NCI-H2107 treated with DMSO at 0.1 percent for 48 hours (cell line): ENCODE results near the gene LRMDA.

Source experiments
- DNase-seq: peaks from one replicate; lab custom pipeline; 2025; ENCODE audit not compliant: unreplicated experiment; lab: John Stamatoyannopoulos, UW

Gene LRMDA

GRCh38 chr10:75694269-75694668 lies 262.8 kb downstream of the LRMDA start:
- no peak for DNase-seq

- no peak for DNase-seq
Observed at GRCh38 chr10:75694790-75695189, 263.4 kb downstream of the LRMDA start.

- no peak for DNase-seq
Observed at GRCh38 chr10:75695994-75696393, 264.6 kb downstream of the LRMDA start.

DNA sequence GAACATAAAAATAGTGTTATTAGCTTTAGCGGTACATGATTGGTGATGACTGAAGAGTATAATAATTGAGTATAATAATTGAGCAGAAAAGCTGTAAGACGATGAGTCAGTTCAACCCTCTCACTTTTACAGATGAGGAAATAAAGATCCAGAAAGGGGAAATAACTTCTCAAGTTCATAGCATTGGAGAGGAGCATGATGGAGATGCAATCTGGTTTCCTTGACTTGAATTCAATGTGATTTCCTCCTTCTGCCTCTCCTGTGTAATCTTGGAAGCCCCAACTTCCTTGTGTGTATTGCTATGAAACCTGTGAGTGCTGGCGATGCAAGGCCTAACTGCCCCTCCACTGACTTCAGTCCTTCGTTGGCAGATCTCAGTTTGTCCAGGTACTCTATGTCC lies 265.1 kb downstream of the LRMDA start:
- DNase-seq = no peak

DNA sequence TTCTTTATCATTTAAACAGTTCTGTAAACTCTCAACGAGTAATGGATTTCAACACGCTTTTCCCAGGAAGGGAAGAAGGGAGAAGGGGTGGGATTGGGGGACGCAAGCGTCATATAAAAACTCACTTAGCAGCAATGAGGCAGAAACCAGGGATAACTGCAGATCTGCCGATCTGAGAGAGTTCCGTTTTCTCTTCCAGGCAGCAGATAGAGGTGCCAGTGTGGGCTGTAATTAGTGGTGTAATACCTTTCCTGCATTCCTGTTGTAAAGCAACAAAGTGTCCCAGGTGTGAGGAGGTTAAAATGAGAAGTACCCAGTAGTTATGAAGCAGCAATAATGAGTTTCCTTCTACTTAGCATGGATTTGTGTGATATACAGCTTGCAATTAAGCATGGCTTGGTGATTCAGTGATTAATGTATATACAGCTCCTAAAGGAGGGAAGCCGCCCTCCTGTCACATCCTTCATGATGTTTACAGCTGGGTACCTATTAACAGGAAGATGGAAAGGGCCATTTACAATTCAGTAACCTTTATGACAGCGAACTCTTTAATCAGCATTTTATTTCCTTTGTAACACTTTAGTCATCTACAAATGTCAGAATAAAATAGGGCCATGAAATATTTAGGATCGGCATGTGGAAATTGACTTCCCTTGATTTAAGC lies 271.9 kb downstream of the LRMDA start:
- DNase-seq = no peak

DNA sequence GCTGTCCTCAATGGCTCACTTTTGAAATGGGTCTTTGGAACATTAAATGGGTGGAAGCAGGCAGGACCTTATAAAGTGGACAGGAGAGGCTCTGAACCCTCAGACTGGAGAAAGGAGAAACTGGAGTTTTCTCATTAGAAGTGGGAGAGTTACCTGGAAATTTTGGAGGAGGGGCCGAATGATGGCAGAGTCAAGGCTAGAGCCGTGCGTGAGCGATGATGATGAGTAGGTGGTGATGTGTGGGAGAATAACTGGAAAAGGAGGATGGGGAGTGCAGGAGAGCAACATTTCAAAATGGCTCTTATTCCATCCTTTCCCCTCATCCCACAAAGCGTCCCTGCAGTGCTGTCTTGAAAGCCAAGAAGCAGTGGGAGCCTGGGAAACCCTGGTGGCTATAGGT lies 274.0 kb downstream of the LRMDA start:
- DNase-seq = no peak

DNA sequence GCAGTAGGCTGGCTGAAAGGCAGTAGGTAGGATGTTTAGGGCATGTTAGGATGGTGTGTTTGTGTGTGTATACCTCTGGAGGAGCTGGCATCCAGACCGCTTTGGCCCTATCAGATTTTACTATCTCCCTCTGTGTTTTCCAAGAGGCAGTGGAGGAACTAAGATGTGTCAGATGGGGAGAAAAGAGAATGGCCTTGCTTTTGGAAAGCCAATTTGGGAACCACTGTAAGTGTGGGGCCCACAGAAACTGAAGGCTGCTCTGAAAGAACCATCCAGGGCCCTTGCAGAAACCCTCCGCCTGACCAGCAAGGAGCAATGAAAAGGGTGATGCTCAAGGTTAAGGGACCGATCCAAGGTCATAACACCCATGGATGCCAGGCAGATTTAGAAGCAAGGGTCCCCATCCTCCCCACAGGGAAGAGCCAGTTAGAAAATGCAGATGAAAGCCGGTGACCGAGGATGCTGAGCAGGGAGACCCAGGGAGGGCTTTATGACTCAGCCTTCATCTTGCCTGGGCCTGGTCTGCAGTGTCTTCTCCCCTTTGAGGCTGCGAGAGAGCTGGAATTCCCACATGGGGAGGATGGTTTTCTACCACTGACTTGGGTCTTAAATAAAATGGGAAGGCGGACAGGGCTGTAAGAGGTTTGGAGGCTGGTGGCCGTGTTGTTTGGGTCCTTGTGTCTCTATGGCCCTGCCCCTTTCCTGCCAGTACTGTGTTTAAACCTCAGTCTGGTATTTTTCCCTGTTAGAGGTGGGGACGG lies 275.8 kb downstream of the LRMDA start:
- DNase-seq = no peak

GRCh38 chr10:75708060-75708459 lies 276.6 kb downstream of the LRMDA start:
- DNase-seq = no peak

GRCh38 chr10:75709245-75709644 lies 277.8 kb downstream of the LRMDA start:
- no peak for DNase-seq

GRCh38 chr10:75709811-75710210 lies 278.4 kb downstream of the LRMDA start:
- DNase-seq = no peak

GRCh38 chr10:75712242-75712880 lies 280.9 kb downstream of the LRMDA start:
- DNase-seq = no peak

- no peak for DNase-seq
Observed at GRCh38 chr10:75716506-75716905, 285.1 kb downstream of the LRMDA start.

GRCh38 chr10:75717126-75717916 lies 285.9 kb downstream of the LRMDA start:
- DNase-seq = no peak

- DNase-seq = peak; percentile 48
Observed at GRCh38 chr10:75718991-75719390, 287.6 kb downstream of the LRMDA start.

GRCh38 chr10:75720157-75720556 lies 288.7 kb downstream of the LRMDA start:
- no peak for DNase-seq

GRCh38 chr10:75722020-75722419 lies 290.6 kb downstream of the LRMDA start:
- DNase-seq = no peak

- DNase-seq = no peak
Observed at GRCh38 chr10:75722609-75723008, 291.2 kb downstream of the LRMDA start.

DNA sequence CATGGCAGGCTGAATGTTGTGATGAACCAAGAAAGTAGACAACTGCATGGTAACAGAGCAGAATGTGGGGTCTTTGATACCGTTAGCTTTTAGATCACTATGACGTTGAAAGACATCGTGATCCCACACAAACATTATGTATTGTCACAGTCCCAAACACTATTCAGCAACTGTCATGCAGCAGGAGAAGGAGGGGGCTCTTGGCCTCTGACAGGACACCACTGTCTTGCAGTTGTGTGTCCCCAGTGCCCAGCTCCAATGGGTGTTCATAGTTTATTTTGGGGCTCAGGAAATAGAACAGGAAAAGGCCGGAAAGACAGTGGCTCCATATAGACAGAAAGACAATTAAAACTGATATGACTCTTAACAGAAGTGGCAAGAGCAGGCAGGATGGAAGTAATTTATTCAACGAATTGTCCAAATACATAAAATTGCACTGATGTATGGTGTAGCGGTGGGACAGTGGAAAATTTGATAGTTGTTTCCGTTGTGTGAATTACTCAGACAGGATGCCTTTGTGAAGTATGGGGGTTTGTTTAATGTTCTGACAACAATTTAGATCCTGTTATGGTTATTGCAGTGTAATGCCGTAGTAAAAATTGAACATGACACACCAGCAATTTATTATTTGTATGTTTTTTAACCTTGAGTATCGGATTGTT lies 292.0 kb downstream of the LRMDA start:
- DNase-seq = no peak

DNA sequence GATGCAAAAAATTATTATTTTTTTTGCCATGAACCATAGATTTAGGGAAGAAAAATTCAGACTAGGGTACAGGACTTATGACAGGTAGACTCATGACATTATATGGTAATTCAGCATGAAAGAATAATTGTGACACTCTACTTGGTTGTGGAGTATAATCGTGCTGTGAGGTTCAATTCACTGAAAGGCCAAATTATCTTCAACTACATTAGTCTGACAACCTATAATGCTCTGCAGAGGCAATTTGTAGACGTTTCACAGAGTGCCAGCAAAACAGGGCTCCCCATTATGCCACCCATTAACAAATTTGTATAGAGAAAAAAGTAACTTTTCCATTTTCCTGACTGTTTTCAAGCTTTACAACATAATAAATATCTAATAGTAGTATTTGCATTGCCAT lies 292.6 kb downstream of the LRMDA start:
- DNase-seq = no peak

GRCh38 chr10:75726522-75727483 lies 295.4 kb downstream of the LRMDA start:
- peak; percentile 31 for DNase-seq
